ENCODE measurements around the gene ATP5MK.
"Not testable (repeated sequence)": the region's sequence is repeated elsewhere in the genome, so short reads cannot be mapped to it uniquely, and the experiment has no call there.

ATP5MK gene

GRCh38 chr10:103395754-103396066 lies 565 bp downstream of the ATP5MK start:
- DNase-seq: no peak

GRCh38 chr10:103394180-103394579 lies 2.1 kb downstream of the ATP5MK start:
- no peak for DNase-seq

- DNase-seq: no peak
Observed at GRCh38 chr10:103382769-103383168, 13.5 kb downstream of the ATP5MK start.

DNA sequence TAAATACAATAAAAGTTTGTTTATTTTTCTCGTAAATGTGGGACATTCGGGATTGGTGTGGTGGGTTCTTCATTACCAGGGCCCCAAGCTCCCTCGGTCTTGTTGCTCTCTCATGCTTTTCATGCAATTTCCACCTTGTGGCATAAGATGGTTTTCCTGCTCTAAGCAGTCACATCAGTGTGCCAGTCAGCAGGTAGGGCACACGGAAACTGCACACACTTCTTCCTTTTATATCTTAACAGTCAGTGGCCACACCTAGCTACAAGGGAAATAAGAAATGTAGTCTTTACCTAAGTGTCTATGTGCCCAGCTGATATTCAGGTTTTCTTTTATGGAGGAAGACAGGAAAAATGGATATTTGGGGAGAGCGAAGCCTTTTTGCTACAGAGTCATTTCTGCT lies 22.0 kb downstream of the ATP5MK start:
- no peak for DNase-seq

- no peak for DNase-seq
Observed at GRCh38 chr10:103373544-103373943, 22.7 kb downstream of the ATP5MK start.

- DNase-seq: peak; percentile 79
Observed at GRCh38 chr10:103367782-103368518, 28.3 kb downstream of the ATP5MK start, which contains the start of gene TAF5. Gene TAF5, plus strand, starts transcription at chr10:103367976. Its CDS starts 14 bp downstream, at chr10:103367990.

- no peak for DNase-seq
Observed at GRCh38 chr10:103367379-103367781, 28.9 kb downstream of the ATP5MK start.

DNA sequence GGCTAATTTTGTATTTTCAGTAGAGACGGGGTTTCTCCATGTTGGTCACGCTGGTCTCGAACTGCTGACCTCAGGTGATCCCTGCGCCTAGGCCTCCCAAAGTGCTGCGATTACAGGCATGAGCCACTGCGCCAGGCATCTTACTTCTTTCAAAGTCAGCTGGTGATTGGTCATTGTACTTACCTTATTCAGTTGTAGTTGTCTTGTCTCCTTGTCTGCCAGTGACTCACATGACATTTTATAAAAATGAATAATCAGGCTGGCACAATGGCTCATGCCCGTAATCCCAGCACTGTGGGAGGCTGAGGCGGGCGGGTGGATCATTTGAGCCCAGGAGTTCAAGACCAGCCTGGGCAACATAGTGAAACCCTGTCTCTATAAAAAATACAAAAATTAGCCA lies 35.5 kb downstream of the ATP5MK start:
- DNase-seq: not testable (repeated sequence)

DNA sequence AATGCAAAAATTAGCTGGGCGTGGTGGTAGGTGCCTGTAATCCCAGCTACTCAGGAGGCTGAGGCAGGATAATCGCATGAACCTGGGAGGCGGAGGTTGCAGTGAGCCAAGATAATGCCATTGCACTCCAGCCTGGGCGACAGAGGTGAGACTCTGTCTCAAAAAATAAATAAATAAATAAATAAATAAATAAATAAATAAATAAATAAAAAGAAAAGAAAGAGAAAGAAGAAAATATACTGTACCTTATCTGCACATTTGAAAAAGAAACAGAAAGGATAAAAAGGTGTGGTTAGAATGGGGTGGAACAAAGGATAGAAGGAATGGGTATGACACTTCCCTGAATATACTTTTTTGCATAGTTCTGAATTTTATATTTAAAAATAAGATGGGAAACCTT lies 36.8 kb downstream of the ATP5MK start:
- DNase-seq: not testable (repeated sequence)

- no peak for DNase-seq
Observed at GRCh38 chr10:103355906-103356599, 40.2 kb downstream of the ATP5MK start.

GRCh38 chr10:103354567-103354966 lies 41.7 kb downstream of the ATP5MK start:
- DNase-seq: not testable (repeated sequence)

DNA sequence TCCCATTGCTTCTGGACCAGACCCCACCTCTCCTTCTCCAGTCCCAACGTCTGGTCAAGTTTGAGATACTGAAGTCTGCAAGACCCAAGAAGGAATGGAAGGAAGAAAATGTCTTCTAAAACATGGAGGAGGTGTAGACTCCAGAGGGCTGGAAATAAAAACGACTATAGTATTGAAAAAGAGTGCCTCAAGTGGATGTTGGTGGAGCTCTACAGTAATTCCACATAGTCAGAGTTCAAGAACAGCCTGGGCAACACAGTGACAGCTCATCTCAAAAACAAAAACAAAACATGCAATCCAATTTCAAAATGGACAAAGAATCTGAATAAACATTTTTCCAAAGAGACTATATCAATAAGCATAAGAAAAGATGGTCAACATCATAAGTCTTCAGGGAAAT lies 43.0 kb downstream of the ATP5MK start:
- DNase-seq: no peak

- DNase-seq: no peak
Observed at GRCh38 chr10:103350517-103351260, 45.6 kb downstream of the ATP5MK start, which contains the start of gene PCGF6. Gene PCGF6, minus strand, starts transcription at chr10:103351140. Its CDS starts 74 bp downstream, at chr10:103351066.

GRCh38 chr10:103350175-103350516 lies 46.1 kb downstream of the ATP5MK start:
- no peak for DNase-seq

Measured in NCI-H2029 treated with DMSO at 0.1 percent for 48 hours (cell line).